ENCODE measurements around the gene HSPA4.

GRCh38 chr5:133086366-133086875, 34.6 kb downstream of the HSPA4 start:
- TF ChIP-seq CTCF (IDR thresholded peaks at IDR 0.05; ENCODE audit: extremely low read depth in 1 of 2, insufficient read depth in 1 of 2, low read depth in 1 of 2, low read length in 2 of 2) (no peak), POLR2A (IDR thresholded peaks at IDR 0.05; ENCODE audit: low read depth, low read length) (no peak), GATA2 (IDR thresholded peaks at IDR 0.05; ENCODE audit: insufficient read depth, insufficient read length, low read depth, low read length) (no peak), FOS (IDR thresholded peaks at IDR 0.05; ENCODE audit: borderline replicate concordance, insufficient read depth, low read length) (no peak)
